ENCODE measurements around the gene SFXN1. TPM values are rescaled to one million over a fixed set of nuclear protein-coding genes. Genes with fewer than 3 reads are reported as not detected.

The SFXN1 gene
- total and polyA plus RNA-seq, 12 donors: 10.1 to 142 (median 57.6) TPM

- intact Hi-C loops (cut with DNase I): no loop called here
- Histone ChIP-seq H3K27me3 (no peaks in the 10 kb centered on the region), H3K9me3 (replicated peaks in 1 of 3) (no peaks in the 10 kb centered on the region), H3K4me1 (replicated peaks in 1 of 2) (no peaks in the 10 kb centered on the region), H3K27ac (peak overlapping the region in 1 of 5 donors; percentile 52), H3K36me3 (replicated peaks in 1 of 2) (peaks cover 0 to 49% of the 10 kb centered on the region in 2 donors), H3K4me3 (no peak overlapping the region)
- 95 to 98% (median 96%) methylated on average over 10 of the region's 10 CpGs for WGBS, 4 donors
- TF ChIP-seq POLR2A (IDR thresholded peaks at IDR 0.05) (no peak), CTCF (IDR thresholded peaks at IDR 0.05) (no peak)
- DNase-seq: no peak
Measured at GRCh38 chr5:175516933-175517823, 38.8 kb downstream of the SFXN1 start.

GRCh38 chr5:175517824-175518450 lies 39.6 kb downstream of the SFXN1 start:
- 82 to 85% (median 83%) methylated on average over 7 of the region's 7 CpGs for WGBS, 4 donors
- TF ChIP-seq CTCF (IDR thresholded peaks at IDR 0.05): no peak
- TF ChIP-seq POLR2A (IDR thresholded peaks at IDR 0.05): no peak
- Histone ChIP-seq H3K27me3 (no peaks in the 10 kb centered on the region), H3K27ac (peak overlapping the region in 1 of 5 donors; percentile 52), H3K4me3 (no peak overlapping the region), H3K9me3 (replicated peaks in 1 of 3) (no peaks in the 10 kb centered on the region), H3K4me1 (replicated peaks in 1 of 2) (no peaks in the 10 kb centered on the region), H3K36me3 (replicated peaks in 1 of 2) (peaks cover 0 to 50% of the 10 kb centered on the region in 2 donors)
- intact Hi-C loops (cut with DNase I): no loop called here
- peak in 3 of 7 donors; percentile 31 to 72 (median 33) for DNase-seq

GRCh38 chr5:175519006-175519405 lies 40.6 kb downstream of the SFXN1 start:
- no peak for TF ChIP-seq CTCF (IDR thresholded peaks at IDR 0.05)
- no peak for TF ChIP-seq POLR2A (IDR thresholded peaks at IDR 0.05)
- 90 to 95% (median 93%) methylated on average over 2 of the region's 2 CpGs for WGBS, 4 donors
- Histone ChIP-seq H3K36me3 (replicated peaks in 1 of 2) (peaks cover 0 to 47% of the 10 kb centered on the region in 2 donors), H3K27ac (no peak overlapping the region), H3K27me3 (no peaks in the 10 kb centered on the region), H3K4me1 (replicated peaks in 1 of 2) (no peaks in the 10 kb centered on the region), H3K4me3 (no peak overlapping the region), H3K9me3 (replicated peaks in 1 of 3) (no peaks in the 10 kb centered on the region)
- DNase-seq: no peak
- intact Hi-C loops (cut with DNase I): no loop called here

- no peak for DNase-seq
- no peak overlapping the region for H3K27ac ChIP-seq
- no peaks in the 10 kb centered on the region for H3K4me1 ChIP-seq (replicated peaks in 1 of 2)
- H3K36me3 ChIP-seq (replicated peaks in 1 of 2): peaks cover 0 to 36% of the 10 kb centered on the region in 2 donors
- no peak overlapping the region for H3K4me3 ChIP-seq
- H3K9me3 ChIP-seq (replicated peaks in 1 of 3): no peaks in the 10 kb centered on the region
- 95 to 99% (median 97%) methylated on average over 5 of the region's 5 CpGs for WGBS, 4 donors
- intact Hi-C loops (cut with DNase I): no loop called here
- H3K27me3 ChIP-seq: no peaks in the 10 kb centered on the region
- TF ChIP-seq POLR2A (IDR thresholded peaks at IDR 0.05) (no peak), CTCF (IDR thresholded peaks at IDR 0.05) (no peak)
Measured at GRCh38 chr5:175520321-175520720, 42.0 kb downstream of the SFXN1 start.

Measured in adrenal gland (tissue), 12 donors.